HG03060 (cell line): ENCODE data around the gene TMC2.
"Not testable (repeated sequence)": the region's sequence is repeated elsewhere in the genome, so short reads cannot be mapped to it uniquely, and the experiment has no call there.

ENCODE experiments used
- ATAC-seq: cut with Tn5 transposase; IDR thresholded peaks from one replicate; pipeline ENCODE4 v1.9.1; 2021; ENCODE audit warnings: low read depth, moderate number of reproducible peaks; ENCODE audit not compliant: unreplicated experiment

The TMC2 gene

GRCh38 chr20:2523919-2524708 is 12.3 kb upstream of the TMC2 start:
- no peak for ATAC-seq

GRCh38 chr20:2524709-2525506 is 11.5 kb upstream of the TMC2 start:
- ATAC-seq, result no peak

- ATAC-seq, result not testable (repeated sequence)
These were observed 10.2 kb upstream of the TMC2 start for GRCh38 chr20:2526218-2526583.

GRCh38 chr20:2527762-2528161 is 8.6 kb upstream of the TMC2 start:
- ATAC-seq, result no peak

- no peak for ATAC-seq
These were observed 7.6 kb upstream of the TMC2 start for GRCh38 chr20:2528671-2529271.

- no peak for ATAC-seq
These were observed 3.3 kb upstream of the TMC2 start for GRCh38 chr20:2533118-2533517.

GRCh38 chr20:2535711-2536559 is 438 bp upstream of the TMC2 start:
- no peak for ATAC-seq

GRCh38 chr20:2537101-2537500 is 728 bp downstream of the TMC2 start:
- ATAC-seq, result no peak

- no peak for ATAC-seq
These were observed 2.0 kb downstream of the TMC2 start for GRCh38 chr20:2538356-2538755.

- ATAC-seq, result no peak
These were observed 2.8 kb downstream of the TMC2 start for GRCh38 chr20:2538931-2539720.

- no peak for ATAC-seq
These were observed 5.6 kb downstream of the TMC2 start for GRCh38 chr20:2541940-2542339.

- ATAC-seq, result no peak
These were observed 6.0 kb downstream of the TMC2 start for GRCh38 chr20:2542361-2542760.

- ATAC-seq, result no peak
These were observed 7.8 kb downstream of the TMC2 start for GRCh38 chr20:2544211-2544610.

GRCh38 chr20:2545594-2545993 is 9.2 kb downstream of the TMC2 start:
- ATAC-seq, result no peak

- ATAC-seq, result no peak
These were observed 21.7 kb downstream of the TMC2 start for GRCh38 chr20:2557873-2558580.

- ATAC-seq, result no peak
These were observed 22.4 kb downstream of the TMC2 start for GRCh38 chr20:2558581-2559278.

GRCh38 chr20:2559279-2559626 is 22.9 kb downstream of the TMC2 start:
- ATAC-seq, result no peak

GRCh38 chr20:2559651-2560050 is 23.3 kb downstream of the TMC2 start:
- ATAC-seq, result no peak

GRCh38 chr20:2563116-2563515 is 26.7 kb downstream of the TMC2 start:
- no peak for ATAC-seq
